ENCODE results near the gene TAS2R40. TPM values are rescaled to one million over a fixed set of nuclear protein-coding genes. Genes with fewer than 3 reads are reported as not detected.
"Not testable (repeated sequence)": the region's sequence is repeated elsewhere in the genome, so short reads cannot be mapped to it uniquely, and the experiment has no call there.

The TAS2R40 gene
- total and polyA plus RNA-seq, 2 donors (not counting 3 experiments of a cell fraction or from before 2014, with no cell fraction given) = not detected

- peak overlapping the region; percentile 45 to 87 (median 80) for H3K4me3 ChIP-seq (replicated peaks in 1 of 3; ENCODE audit: insufficient read depth in 1 of 3, low read depth in 1 of 3, low read length in 3 of 3)
- peak overlapping the region; percentile 55 for H3K9ac ChIP-seq (replicated peaks; ENCODE audit: extremely low read depth, insufficient read depth, low read length)
- intact Hi-C loops (cut with micrococcal nuclease); BruUV-seq (replicated peaks); H3K9me1 ChIP-seq (replicated peaks; ENCODE audit: control insufficient read depth, extremely low read depth, insufficient read depth, low read length); H3K27me3 ChIP-seq (ENCODE audit: control insufficient read depth in 2 of 2, insufficient read depth in 2 of 2, low read length in 2 of 2); H3K9me3 ChIP-seq (replicated peaks; ENCODE audit: control insufficient read depth, insufficient read depth, low read length); H3K27ac ChIP-seq (ENCODE audit: insufficient read depth, low read depth, low read length); H3K4me1 ChIP-seq (ENCODE audit: control insufficient read depth, extremely low read depth, insufficient read depth, low read length); H3K79me2 ChIP-seq (ENCODE audit: control insufficient read depth, insufficient read depth, low read length); H4K20me1 ChIP-seq (replicated peaks; ENCODE audit: control insufficient read depth, extremely low read depth, insufficient read depth, low read length); FAIRE-seq; dilution Hi-C loops (cut with MboI; ENCODE audit: extremely low pct_ligation_motif_present, low sequenced_read_pairs); DNase-seq (ENCODE audit: low read depth, low spot score): not testable (repeated sequence)
- peaks cover 10 to 20% of the 10 kb centered on the region in 2 experiments for H3K36me3 ChIP-seq (ENCODE audit: control insufficient read depth in 2 of 2, extremely low read depth in 1 of 2, insufficient read depth in 2 of 2, low read length in 2 of 2)
- H2AFZ ChIP-seq (ENCODE audit: low read depth, low read length) = peak overlapping the region; percentile 86
- POLR2A ChIA-PET = interaction anchor here (1.2 kb wide), 1 partner anchor 16 kb away, joined by 3 read pairs; no protein-coding TSS in a partner anchor
- CTCF ChIA-PET = interaction anchor here (0.8 to 2.9 kb wide), 8 partner anchors 16 to 116 kb away, joined by 3 to 26 read pairs (median 6); no protein-coding TSS in a partner anchor
- peak overlapping the region; percentile 88 for H3K4me2 ChIP-seq (ENCODE audit: insufficient read depth, low read length)
Measured at GRCh38 chr7:143264196-143264568, 42.3 kb downstream of the TAS2R40 start.

GRCh38 chr7:143265017-143265693, 43.3 kb downstream of the TAS2R40 start:
- FAIRE-seq = no peak

More at GRCh38 chr7:143265017-143265693, 43.3 kb downstream of the TAS2R40 start:
- ChIA-PET CTCF (interaction anchor here (0.8 to 2.9 kb wide), 4 partner anchors 25 to 115 kb away, joined by 3 to 26 read pairs (median 6); no protein-coding TSS in a partner anchor), POLR2A (interaction anchor here (0.6 kb wide), 1 partner anchor 68 kb away, joined by 4 read pairs; no protein-coding TSS in a partner anchor)
- intact Hi-C loops (cut with micrococcal nuclease) (no loop called here), dilution Hi-C loops (cut with MboI; ENCODE audit: extremely low pct_ligation_motif_present, low sequenced_read_pairs) (no loop called here)
- H3K79me2 ChIP-seq (ENCODE audit: control insufficient read depth, insufficient read depth, low read length) = peaks cover 5% of the 10 kb centered on the region
- no TSS peak for BruUV-seq (replicated peaks)
- no peak overlapping the region for H3K4me3 ChIP-seq (replicated peaks in 1 of 3; ENCODE audit: insufficient read depth in 1 of 3, low read depth in 1 of 3, low read length in 3 of 3)
- H3K4me1 ChIP-seq (ENCODE audit: control insufficient read depth, extremely low read depth, insufficient read depth, low read length) = peaks cover 8% of the 10 kb centered on the region
- no peak overlapping the region for H3K9ac ChIP-seq (replicated peaks; ENCODE audit: extremely low read depth, insufficient read depth, low read length)
- H3K9me3 ChIP-seq (replicated peaks; ENCODE audit: control insufficient read depth, insufficient read depth, low read length) = no peaks in the 10 kb centered on the region
- H2AFZ ChIP-seq (ENCODE audit: low read depth, low read length) = no peak overlapping the region
- no peaks in the 10 kb centered on the region for H4K20me1 ChIP-seq (replicated peaks; ENCODE audit: control insufficient read depth, extremely low read depth, insufficient read depth, low read length)
- no peaks in the 10 kb centered on the region for H3K27me3 ChIP-seq (ENCODE audit: control insufficient read depth in 2 of 2, insufficient read depth in 2 of 2, low read length in 2 of 2)
- H3K36me3 ChIP-seq (ENCODE audit: control insufficient read depth in 2 of 2, extremely low read depth in 1 of 2, insufficient read depth in 2 of 2, low read length in 2 of 2) = peaks cover 10 to 24% of the 10 kb centered on the region in 2 experiments
- no peak for TF ChIP-seq GATA2 (IDR thresholded peaks at IDR 0.05; ENCODE audit: insufficient read depth, insufficient read length, low read depth, low read length)
- TF ChIP-seq POLR2A (IDR thresholded peaks at IDR 0.05; ENCODE audit: low read depth, low read length) = no peak
- no peak for TF ChIP-seq MAX (IDR thresholded peaks at IDR 0.05; ENCODE audit: insufficient read depth, insufficient read length)
- no peak for TF ChIP-seq MYC (IDR thresholded peaks at IDR 0.05; ENCODE audit: low read depth, low read length)
- no peak for TF ChIP-seq FOS (IDR thresholded peaks at IDR 0.05; ENCODE audit: borderline replicate concordance, insufficient read depth, low read length)
- TF ChIP-seq EZH2 (IDR thresholded peaks at IDR 0.05; ENCODE audit: borderline replicate concordance, low read depth, low read length, severe bottlenecking) = no peak
- TF ChIP-seq, protein P1, sequence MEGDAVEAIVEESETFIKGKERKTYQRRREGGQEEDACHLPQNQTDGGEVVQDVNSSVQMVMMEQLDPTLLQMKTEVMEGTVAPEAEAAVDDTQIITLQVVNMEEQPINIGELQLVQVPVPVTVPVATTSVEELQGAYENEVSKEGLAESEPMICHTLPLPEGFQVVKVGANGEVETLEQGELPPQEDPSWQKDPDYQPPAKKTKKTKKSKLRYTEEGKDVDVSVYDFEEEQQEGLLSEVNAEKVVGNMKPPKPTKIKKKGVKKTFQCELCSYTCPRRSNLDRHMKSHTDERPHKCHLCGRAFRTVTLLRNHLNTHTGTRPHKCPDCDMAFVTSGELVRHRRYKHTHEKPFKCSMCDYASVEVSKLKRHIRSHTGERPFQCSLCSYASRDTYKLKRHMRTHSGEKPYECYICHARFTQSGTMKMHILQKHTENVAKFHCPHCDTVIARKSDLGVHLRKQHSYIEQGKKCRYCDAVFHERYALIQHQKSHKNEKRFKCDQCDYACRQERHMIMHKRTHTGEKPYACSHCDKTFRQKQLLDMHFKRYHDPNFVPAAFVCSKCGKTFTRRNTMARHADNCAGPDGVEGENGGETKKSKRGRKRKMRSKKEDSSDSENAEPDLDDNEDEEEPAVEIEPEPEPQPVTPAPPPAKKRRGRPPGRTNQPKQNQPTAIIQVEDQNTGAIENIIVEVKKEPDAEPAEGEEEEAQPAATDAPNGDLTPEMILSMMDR (IDR thresholded peaks at IDR 0.05; ENCODE audit: extremely low read depth in 1 of 2, insufficient read depth in 1 of 2, low read depth in 1 of 2, low read length in 2 of 2) = no peak
- H3K4me2 ChIP-seq (ENCODE audit: insufficient read depth, low read length) = no peak overlapping the region
- H3K9me1 ChIP-seq (replicated peaks; ENCODE audit: control insufficient read depth, extremely low read depth, insufficient read depth, low read length) = no peaks in the 10 kb centered on the region
- no peak overlapping the region for H3K27ac ChIP-seq (ENCODE audit: insufficient read depth, low read depth, low read length)
- DNase-seq (ENCODE audit: low read depth, low spot score) = no peak

Measured in endothelial cell of umbilical vein (primary cell).